GM23338 (cell line): ENCODE data around the gene MAP4K4. TPM values are rescaled to one million over a fixed set of nuclear protein-coding genes. Genes with fewer than 3 reads are reported as not detected.

Source experiments
- ATAC-seq: fragments of 200-7000 bp; cut with Tn5 transposase; 3 replicates; pipeline ENCODE4 v1.9.1; 2020
- DNase-seq: peaks from one replicate; pipeline ENCODE4 v3.0.0-alpha.2; 2015; ENCODE audit warnings: low spot score
- H2AFZ ChIP-seq: fragments of 200-600 bp; sonication (generic); 2 replicates; pipeline ENCODE4 v1.8.0; 2016; ENCODE audit warnings: antibody characterized with exemption, mild to moderate bottlenecking, moderate library complexity
- H3F3A ChIP-seq: fragments of 200-600 bp; sonication (generic); replicated peaks from 2 replicates; pipeline ENCODE4 v1.8.0; 2017; ENCODE audit warnings: antibody characterized with exemption, mixed run types, low read depth
- H3K27ac ChIP-seq: fragments of 200-600 bp; sonication (generic); 2 replicates; pipeline ENCODE4 v1.6.1; 2016; ENCODE audit warnings: low read depth
- H3K27me3 ChIP-seq: fragments of 200-600 bp; sonication (generic); 2 replicates; pipeline ENCODE4 v1.8.0; 2016; ENCODE audit warnings: mild to moderate bottlenecking, mixed run types, moderate library complexity; ENCODE audit not compliant: insufficient read depth
- H3K36me3 ChIP-seq: fragments of 200-600 bp; sonication (generic); 2 replicates; pipeline ENCODE4 v1.8.0; 2016; ENCODE audit warnings: mild to moderate bottlenecking; ENCODE audit not compliant: insufficient read depth
- H3K4me1 ChIP-seq: fragments of 200-600 bp; sonication (generic); 2 replicates; pipeline ENCODE4 v1.8.0; 2016; ENCODE audit warnings: mild to moderate bottlenecking, moderate library complexity; ENCODE audit not compliant: insufficient read depth
- H3K4me2 ChIP-seq: fragments of 200-600 bp; sonication (generic); 2 replicates; pipeline ENCODE4 v1.7.1; 2017; ENCODE audit warnings: mixed run types
- H3K4me3 ChIP-seq: fragments of 200-600 bp; sonication (generic); 2 replicates; pipeline ENCODE4 v1.6.1; 2016; ENCODE audit warnings: mixed run types
- H3K79me2 ChIP-seq: fragments of 200-600 bp; sonication (generic); replicated peaks from 2 replicates; pipeline ENCODE4 v1.8.0; 2017; ENCODE audit warnings: mild to moderate bottlenecking; ENCODE audit not compliant: insufficient read depth
- H3K9me2 ChIP-seq: fragments of 200-600 bp; sonication (generic); 2 replicates; pipeline ENCODE4 v1.8.0; 2017; ENCODE audit not compliant: insufficient read depth
- H4K20me1 ChIP-seq: fragments of 200-600 bp; sonication (generic); replicated peaks from 2 replicates; pipeline ENCODE4 v1.8.0; 2017; ENCODE audit warnings: mild to moderate bottlenecking; ENCODE audit not compliant: insufficient read depth
- H3K27ac Mint-ChIP-seq: 2 replicates; pipeline ENCODE4 v1.8.0; 2020; ENCODE audit warnings: inconsistent platforms, mild to moderate bottlenecking, moderate library complexity, mixed read lengths
- H3K27me3 Mint-ChIP-seq: 3 replicates; pipeline ENCODE4 v1.8.0; 2022; ENCODE audit warnings: low read depth, mild to moderate bottlenecking, moderate library complexity, mixed read lengths, inconsistent platforms; ENCODE audit not compliant: insufficient read depth, poor library complexity
- H3K36me3 Mint-ChIP-seq: 3 replicates; pipeline ENCODE4 v1.8.0; 2021; ENCODE audit warnings: low read depth, mild to moderate bottlenecking, inconsistent platforms, moderate library complexity, mixed read lengths
- H3K4me1 Mint-ChIP-seq: 3 replicates; pipeline ENCODE4 v1.8.0; 2020; ENCODE audit warnings: mild to moderate bottlenecking, inconsistent platforms, mixed read lengths
- H3K4me3 Mint-ChIP-seq: 3 replicates; pipeline ENCODE4 v1.8.0; 2021; ENCODE audit warnings: moderate library complexity, mild to moderate bottlenecking, inconsistent platforms, mixed read lengths
- H3K9me3 Mint-ChIP-seq: 3 replicates; pipeline ENCODE4 v1.8.0; 2020; ENCODE audit warnings: moderate library complexity, mild to moderate bottlenecking, inconsistent platforms, mixed read lengths
- CTCF ChIP-seq, 2 experiments: fragments of 200-600 bp in 1 of 2; sonication (generic) in 1 of 2; conservative IDR thresholded peaks; 2 replicates each; pipeline versions ENCODE4 v1.5.1 to v1.6.1; 2016 to 2017; ENCODE audit warnings: antibody characterized with exemption in 2 of 2, low read depth in 2 of 2, mild to moderate bottlenecking in 2 of 2, moderate library complexity in 1 of 2
- ETS1 ChIP-seq: IDR thresholded peaks from 2 replicates; pipeline ENCODE4 v1.6.1; 2016; ENCODE audit warnings: antibody characterized with exemption
- EZH2 ChIP-seq: fragments of 200-600 bp; sonication (generic); IDR thresholded peaks from one replicate; pipeline ENCODE4 v1.8.0; 2017; ENCODE audit warnings: antibody characterized with exemption, mild to moderate bottlenecking, low read depth; ENCODE audit not compliant: unreplicated experiment
- JUNB ChIP-seq: IDR thresholded peaks from one replicate; pipeline ENCODE4 v1.6.1; 2016; ENCODE audit warnings: antibody characterized with exemption; ENCODE audit not compliant: unreplicated experiment
- NANOG ChIP-seq: IDR thresholded peaks from 2 replicates; pipeline ENCODE4 v1.6.1; 2016; ENCODE audit warnings: antibody characterized with exemption, borderline replicate concordance
- POLR2AphosphoS5 ChIP-seq: IDR thresholded peaks from 2 replicates; pipeline ENCODE4 v1.6.1; 2016; ENCODE audit warnings: antibody characterized with exemption, low read depth
- REST ChIP-seq: IDR thresholded peaks from one replicate; pipeline ENCODE4 v1.6.1; 2018; ENCODE audit warnings: antibody characterized with exemption; ENCODE audit not compliant: unreplicated experiment
- ZNF114 ChIP-seq: fragments of 250-450 bp; sonication (Bioruptor Pico); IDR thresholded peaks from 2 replicates; pipeline ENCODE4 v1.5.0; 2020; ENCODE audit warnings: mild to moderate bottlenecking, moderate library complexity
- ZNF331 ChIP-seq: fragments of 250-450 bp; sonication (Bioruptor Pico); IDR thresholded peaks from 2 replicates; pipeline ENCODE4 v1.5.0; 2020; ENCODE audit warnings: low read depth, mild to moderate bottlenecking, moderate library complexity
- ZNF462 ChIP-seq: fragments of 250-450 bp; sonication (Bioruptor Pico); IDR thresholded peaks from 2 replicates; pipeline ENCODE4 v1.5.0; 2020; ENCODE audit warnings: mild to moderate bottlenecking, moderate library complexity
- polyA plus RNA-seq: library from polyadenylated mRNA; unstranded; fragments of >200 nt; fragmentation: Nextera tagmentation; extraction: Ambion mirVana; gene quantifications from 2 replicates; pipeline ENCODE4 v1.2.1, GENCODE V29; 2016
- total RNA-seq: library from RNA; depleted of rRNA; stranded (reverse); fragments of >200 nt; shearing (Covaris generic); gene quantifications from 2 replicates; pipeline ENCODE4 v1.2.3, GENCODE V29; 2014

MAP4K4 gene
- total and polyA plus RNA-seq, 2 experiments from 2014 or later, result 34.6 to 99.2 TPM

GRCh38 chr2:101855776-101856175 is 158.3 kb downstream of the MAP4K4 start:
- no peak overlapping the region for H3K4me2 ChIP-seq
- no peaks in the 10 kb centered on the region; the same call in 1 of the 2 replicates for H3K4me1 ChIP-seq
- H4K20me1 ChIP-seq, result peaks cover 5% of the 10 kb centered on the region; the same call in 1 of the 2 replicates
- H3K27ac ChIP-seq, result no peak overlapping the region
- H3F3A ChIP-seq, result no peaks in the 10 kb centered on the region
- Mint-ChIP-seq H3K9me3 (no peaks in the 10 kb centered on the region), H3K4me3 (no peak overlapping the region), H3K4me1 (peaks cover 9% of the 10 kb centered on the region), H3K27me3 (peaks cover 2% of the 10 kb centered on the region), H3K27ac (no peak overlapping the region), H3K36me3 (peaks cover 25% of the 10 kb centered on the region)
- TF ChIP-seq EZH2 (no peak), ETS1 (no peak), REST (no peak), ZNF331 (no peak), ZNF462 (CRISPR knock-in tag) (no peak), ZNF114 (CRISPR knock-in tag) (no peak), CTCF (conservative IDR thresholded peaks at IDR 0.05; ENCODE audit: low read depth in 2 of 2) (no peak), NANOG (no peak), JUNB (no peak), POLR2AphosphoS5 (no peak)
- ATAC-seq (no peak), DNase-seq (no peak)
- no peak overlapping the region for H3K4me3 ChIP-seq
- H2AFZ ChIP-seq, result no peak overlapping the region
- peaks cover 8% of the 10 kb centered on the region for H3K36me3 ChIP-seq
- no peaks in the 10 kb centered on the region for H3K27me3 ChIP-seq
- 0 out of 2 replicates have a peak, but pooled peaks cover 3% of the 10 kb centered on the region for H3K79me2 ChIP-seq
- H3K9me2 ChIP-seq, result no peaks in the 10 kb centered on the region
